GM18505 (cell line): Measurements from ENCODE around the gene TAB3.

Source experiments
- ATAC-seq: cut with Tn5 transposase; IDR thresholded peaks from one replicate; pipeline ENCODE4 v1.9.1; 2021; ENCODE audit not compliant: unreplicated experiment
- POLR2A ChIP-seq: IDR thresholded peaks from 4 replicates; pipeline ENCODE4 v1.6.1; 2011; ENCODE audit warnings: borderline replicate concordance; ENCODE audit not compliant: insufficient read depth, insufficient read length; ENCODE audit errors: extremely low read depth

Gene TAB3

GRCh38 chrX:30875957-30876356 lies 13.1 kb downstream of the TAB3 start:
- no peak for ATAC-seq
- TF ChIP-seq POLR2A, result no peak

GRCh38 chrX:30874851-30875250 lies 14.2 kb downstream of the TAB3 start:
- no peak for ATAC-seq
- no peak for TF ChIP-seq POLR2A

DNA sequence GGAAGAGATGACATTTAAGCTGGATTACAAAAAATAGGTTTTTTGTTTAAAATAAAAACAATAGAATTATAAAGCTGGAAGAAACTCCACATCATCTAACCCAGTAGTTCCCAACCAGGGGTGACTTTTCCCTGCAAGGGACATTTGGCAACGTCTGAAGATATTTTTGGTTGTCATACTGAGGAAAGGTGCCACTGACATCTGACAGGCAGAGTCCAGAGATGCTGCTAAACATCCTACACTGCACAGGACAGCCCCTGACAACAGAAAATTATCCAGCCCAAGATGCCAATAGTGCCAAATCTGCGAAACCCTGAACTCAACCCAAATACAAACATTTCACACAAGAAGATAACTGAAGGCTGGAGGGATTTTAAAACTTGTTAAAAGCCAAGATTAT lies 18.5 kb downstream of the TAB3 start:
- no peak for ATAC-seq
- TF ChIP-seq POLR2A, result no peak

DNA sequence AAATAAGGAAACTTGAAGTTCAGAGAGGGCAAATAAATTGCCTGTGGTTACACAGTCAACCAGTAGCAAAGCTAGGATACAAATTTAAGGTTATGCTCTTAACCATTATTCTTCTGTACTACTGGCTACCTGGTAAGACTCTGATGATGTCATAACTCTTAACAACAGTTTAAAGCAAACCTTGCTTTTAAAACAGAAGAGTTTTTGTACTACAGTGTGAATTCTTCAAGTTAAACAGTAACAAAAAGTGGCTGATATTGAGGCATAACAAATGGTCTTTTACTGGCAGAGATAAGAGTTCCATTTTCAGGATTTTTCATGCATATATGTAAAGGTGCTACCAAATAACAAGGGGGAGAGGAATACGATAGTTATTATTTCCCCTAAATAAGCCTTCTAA lies 23.4 kb downstream of the TAB3 start:
- ATAC-seq, result no peak

DNA sequence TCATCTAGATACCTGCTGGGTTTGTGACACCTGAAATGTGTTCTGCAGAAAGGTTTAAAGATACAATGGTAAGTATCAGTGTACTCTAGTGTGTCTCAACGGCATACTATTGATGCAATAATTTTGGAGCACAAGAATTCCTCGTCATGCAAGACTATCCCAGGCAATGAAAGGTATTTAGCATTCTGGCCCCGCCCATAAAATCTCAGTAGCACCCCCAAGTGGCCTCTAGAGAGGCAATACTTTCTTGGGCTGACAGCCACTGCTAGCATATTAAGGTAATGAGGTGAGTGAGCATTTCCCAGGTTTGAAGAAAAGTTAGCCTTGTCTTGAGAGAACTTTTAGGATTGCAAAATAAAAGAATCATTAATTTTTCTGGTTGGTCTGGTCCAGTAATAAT lies 24.0 kb downstream of the TAB3 start:
- no peak for ATAC-seq
- TF ChIP-seq POLR2A, result no peak

More for the DNA sequence above, 23.4 kb downstream of the TAB3 start:
- no peak for TF ChIP-seq POLR2A

DNA sequence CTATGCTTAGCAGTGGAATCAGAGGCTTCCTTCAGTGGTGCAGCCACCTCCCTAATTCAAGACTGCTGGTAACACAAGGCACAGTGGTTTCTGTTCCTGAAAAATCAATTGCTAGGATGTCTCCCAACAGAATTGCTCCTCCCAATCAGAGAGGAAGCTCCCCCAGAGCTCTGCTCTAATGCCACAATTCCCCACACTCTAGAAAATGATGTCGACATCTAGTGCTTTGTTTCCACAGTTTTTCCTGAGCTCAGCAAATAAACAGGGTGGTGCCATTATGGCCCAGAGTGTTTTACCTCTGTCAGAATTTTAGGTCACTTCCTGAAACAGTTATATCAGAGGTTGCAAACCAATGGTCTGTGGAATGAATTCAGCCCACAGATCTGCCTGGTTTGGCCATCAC lies 24.7 kb downstream of the TAB3 start:
- TF ChIP-seq POLR2A, result no peak
- ATAC-seq, result no peak

DNA sequence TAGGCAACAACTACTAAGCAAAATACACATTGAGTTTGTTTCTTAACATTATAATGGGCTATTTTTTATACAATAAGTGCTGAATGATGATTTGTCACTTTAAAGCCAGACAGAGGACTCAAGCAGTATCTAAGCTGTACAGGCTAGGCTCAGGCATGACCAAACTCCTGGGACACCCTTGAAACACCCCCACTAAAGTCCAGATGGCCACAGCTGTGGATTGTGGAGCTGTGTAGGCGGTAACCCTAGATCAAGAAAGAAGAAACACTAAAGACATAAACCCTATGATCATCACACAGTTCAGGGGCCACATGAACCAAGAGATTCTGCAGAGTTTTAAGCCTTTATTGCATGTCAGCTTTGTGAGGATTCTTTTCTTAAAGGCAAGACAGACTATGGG lies 25.1 kb downstream of the TAB3 start:
- ATAC-seq, result no peak
- no peak for TF ChIP-seq POLR2A

DNA sequence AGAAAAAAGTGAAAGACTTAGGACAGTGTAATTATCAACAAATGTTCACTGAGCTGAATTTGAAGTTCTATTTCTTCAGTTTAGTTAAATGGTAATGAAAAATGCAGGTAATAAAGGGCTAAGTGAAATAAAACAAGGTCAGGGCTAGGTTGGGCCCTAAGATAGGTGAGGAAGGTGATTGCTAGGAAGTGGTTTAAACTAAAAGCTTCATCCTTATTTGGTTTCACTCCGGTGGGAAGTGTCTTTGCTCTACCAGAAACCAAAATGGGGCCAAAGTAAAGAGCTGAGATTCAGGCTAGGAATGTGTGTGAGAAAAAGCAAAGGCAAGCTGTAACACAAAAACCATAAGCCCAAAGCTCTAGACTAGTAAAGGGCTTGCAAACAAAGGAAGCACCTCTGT lies 31.0 kb downstream of the TAB3 start:
- ATAC-seq, result no peak
- TF ChIP-seq POLR2A, result no peak

DNA sequence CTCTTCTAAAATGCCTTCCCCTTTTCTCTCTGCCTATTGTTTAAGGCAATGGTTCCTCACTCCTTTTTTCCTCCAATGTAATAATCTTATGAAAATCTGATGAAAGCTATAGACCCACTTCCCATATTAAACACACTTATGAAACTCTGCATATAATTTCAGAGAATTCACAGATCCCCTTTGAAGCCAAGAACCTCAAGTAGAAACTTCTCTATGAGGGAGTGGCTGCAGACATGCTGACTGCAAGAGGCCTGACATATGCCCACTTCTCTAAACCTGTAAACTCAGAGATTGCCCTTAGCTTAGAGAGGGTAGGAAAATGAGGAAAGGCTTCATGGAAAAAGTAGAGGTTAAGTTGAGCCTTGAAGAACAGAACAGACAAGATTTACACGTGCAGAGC lies 37.6 kb downstream of the TAB3 start:
- ATAC-seq, result no peak
- TF ChIP-seq POLR2A, result no peak

- no peak for ATAC-seq
- no peak for TF ChIP-seq POLR2A
These were observed 53.7 kb downstream of the TAB3 start for GRCh38 chrX:30835373-30835772.

GRCh38 chrX:30833896-30834295 lies 55.2 kb downstream of the TAB3 start:
- no peak for TF ChIP-seq POLR2A
- no peak for ATAC-seq

DNA sequence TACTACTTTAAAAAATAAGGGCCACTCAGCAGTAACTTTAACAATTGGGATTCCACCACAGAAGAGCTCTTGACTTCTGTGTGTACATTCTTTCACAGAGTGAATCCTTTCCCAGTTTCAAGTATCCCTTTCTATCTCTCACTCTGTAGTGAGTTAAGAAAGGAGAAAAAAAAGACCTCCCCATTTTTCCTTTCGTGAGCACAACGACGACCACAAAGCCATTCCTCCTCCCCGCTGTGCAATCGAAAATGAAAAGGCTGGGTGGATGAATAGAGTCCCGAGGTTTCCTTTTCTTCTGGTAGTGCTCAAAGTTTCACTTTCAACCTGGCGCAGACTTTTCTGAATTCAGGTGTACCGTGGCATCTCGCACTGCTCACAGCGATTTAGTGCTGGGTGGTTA lies 58.0 kb downstream of the TAB3 start:
- no peak for TF ChIP-seq POLR2A
- peak; percentile 78 for ATAC-seq

DNA sequence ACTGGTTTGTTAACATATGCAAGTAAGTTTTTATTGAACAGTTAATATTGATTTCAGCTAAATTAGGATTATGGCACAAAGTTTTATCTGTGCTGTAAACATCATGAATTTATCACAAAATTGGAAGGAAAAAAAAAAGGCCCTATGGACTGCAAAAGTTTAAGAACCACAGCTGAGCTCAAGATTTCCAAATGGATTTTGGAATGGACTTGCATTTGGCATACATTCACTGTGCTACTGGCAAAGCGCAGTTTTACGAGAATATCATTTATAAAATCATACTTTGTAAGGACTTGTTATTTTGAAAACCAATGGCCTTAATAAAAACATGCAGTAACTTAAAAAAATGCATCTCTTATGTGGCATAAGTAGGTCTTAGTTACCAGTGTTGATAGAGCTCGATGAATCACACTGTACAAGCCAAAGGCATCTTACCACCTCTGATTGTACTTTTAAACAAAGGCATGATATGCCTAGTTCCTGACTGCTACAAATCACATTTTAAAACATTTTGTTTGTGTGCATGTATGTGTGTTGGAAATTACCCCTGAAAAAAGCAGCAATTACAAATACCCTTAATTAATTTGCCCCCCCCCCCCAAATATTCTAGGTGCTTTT lies 58.6 kb downstream of the TAB3 start:
- no peak for ATAC-seq
- no peak for TF ChIP-seq POLR2A

GRCh38 chrX:30824275-30824674 lies 64.8 kb downstream of the TAB3 start:
- TF ChIP-seq POLR2A, result no peak

GRCh38 chrX:30822764-30823163 lies 66.3 kb downstream of the TAB3 start:
- TF ChIP-seq POLR2A, result no peak
- ATAC-seq, result no peak

More at GRCh38 chrX:30824275-30824674, 64.8 kb downstream of the TAB3 start:
- no peak for ATAC-seq
